SH-SY5Y (cell line): ENCODE results near the gene WDFY4.

ENCODE experiments used
- GATA2 ChIP-seq: IDR thresholded peaks from 2 replicates; pipeline ENCODE4 v1.6.1; 2011; ENCODE audit warnings: mild to moderate bottlenecking, low read depth, low read length
- GATA3 ChIP-seq: IDR thresholded peaks from 2 replicates; pipeline ENCODE4 v1.6.1; 2011; ENCODE audit warnings: low read depth, mild to moderate bottlenecking, low read length, moderate library complexity

DNA sequence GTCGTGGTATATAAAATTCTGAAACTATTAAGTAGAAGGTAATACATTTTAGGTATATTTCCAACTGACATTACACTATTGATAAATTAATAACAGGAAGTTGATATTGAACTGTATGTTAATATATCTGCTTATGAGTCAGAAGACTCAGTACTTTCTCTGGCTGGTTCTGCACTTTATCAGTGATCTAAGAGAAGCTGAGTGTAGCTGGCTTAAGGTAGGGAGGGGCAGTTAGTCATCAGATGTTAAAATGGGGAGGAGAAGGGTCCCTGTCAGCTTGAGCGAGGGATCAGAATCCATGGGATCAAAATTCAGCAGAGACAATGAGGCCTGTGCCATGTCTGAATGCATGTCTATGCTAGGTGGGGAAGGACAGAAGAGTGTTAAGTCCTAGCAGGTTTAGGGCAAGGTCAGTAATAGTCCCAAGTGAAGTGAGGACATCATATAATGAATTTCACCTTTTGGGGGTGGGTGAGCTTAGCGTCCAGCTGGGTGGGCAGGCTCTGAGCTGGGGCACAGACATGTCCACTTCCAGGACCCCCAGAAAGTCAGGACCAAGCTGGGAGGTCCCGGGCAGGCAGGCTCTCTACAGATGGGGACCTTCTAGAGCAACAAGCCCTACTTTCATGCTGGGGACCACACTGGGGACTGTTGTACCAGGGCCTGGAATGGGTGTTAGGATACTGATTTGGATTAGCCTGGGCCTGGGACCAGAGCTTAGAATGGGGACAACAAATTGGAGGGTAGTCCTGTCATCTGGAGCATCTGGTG, 82.9 kb downstream of the WDFY4 start:
- TF ChIP-seq GATA2 (no peak), GATA3 (no peak)
